Stimulated activated CD4-positive, alpha-beta T cell treated with anti-CD3 and anti-CD28 coated beads, Interleukin-15, amount 100 ng/mL, for 24 hours (primary cell): ENCODE measurements around the gene STOML2.
A peak's percentile ranks its signal among the peaks of the same experiment; 100 is the strongest.

Experiments used
- DNase-seq: peaks from one replicate; pipeline ENCODE4 v3.0.0-alpha.2; 2020

Gene STOML2

DNA sequence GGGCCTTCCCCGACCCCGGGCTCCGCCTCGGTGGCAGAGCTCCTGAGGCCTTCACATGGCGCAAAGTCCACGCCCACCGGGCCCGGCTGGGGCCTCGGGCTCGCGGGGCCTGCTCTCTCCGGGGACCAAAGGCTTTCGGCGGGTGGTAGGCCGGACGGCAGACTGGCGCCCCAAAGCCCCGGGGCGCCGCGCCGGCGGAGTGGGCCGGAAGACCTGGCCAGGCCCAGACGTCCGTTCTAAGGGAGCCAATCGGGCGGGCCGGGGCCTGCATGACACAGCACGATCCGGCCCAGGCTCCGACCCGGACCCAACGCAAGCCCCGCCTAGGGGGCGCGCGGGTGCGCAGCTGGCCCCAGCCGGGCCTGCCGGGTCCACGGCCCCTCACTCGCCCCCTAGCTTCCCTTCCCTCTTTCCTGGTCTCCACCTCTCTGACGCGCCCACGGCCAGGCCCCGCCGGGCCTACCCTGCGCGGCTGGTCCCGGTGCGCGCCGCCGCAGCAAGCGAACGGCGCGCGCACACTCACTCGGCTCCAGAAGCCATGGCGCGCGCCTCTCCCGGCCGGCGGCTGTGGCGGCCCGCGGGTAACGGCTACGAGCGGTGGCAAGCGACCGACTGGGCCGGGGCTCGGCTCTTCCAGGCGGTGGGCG is 31.0 kb downstream of the STOML2 start:
- DNase-seq: peak; percentile 84

DNA sequence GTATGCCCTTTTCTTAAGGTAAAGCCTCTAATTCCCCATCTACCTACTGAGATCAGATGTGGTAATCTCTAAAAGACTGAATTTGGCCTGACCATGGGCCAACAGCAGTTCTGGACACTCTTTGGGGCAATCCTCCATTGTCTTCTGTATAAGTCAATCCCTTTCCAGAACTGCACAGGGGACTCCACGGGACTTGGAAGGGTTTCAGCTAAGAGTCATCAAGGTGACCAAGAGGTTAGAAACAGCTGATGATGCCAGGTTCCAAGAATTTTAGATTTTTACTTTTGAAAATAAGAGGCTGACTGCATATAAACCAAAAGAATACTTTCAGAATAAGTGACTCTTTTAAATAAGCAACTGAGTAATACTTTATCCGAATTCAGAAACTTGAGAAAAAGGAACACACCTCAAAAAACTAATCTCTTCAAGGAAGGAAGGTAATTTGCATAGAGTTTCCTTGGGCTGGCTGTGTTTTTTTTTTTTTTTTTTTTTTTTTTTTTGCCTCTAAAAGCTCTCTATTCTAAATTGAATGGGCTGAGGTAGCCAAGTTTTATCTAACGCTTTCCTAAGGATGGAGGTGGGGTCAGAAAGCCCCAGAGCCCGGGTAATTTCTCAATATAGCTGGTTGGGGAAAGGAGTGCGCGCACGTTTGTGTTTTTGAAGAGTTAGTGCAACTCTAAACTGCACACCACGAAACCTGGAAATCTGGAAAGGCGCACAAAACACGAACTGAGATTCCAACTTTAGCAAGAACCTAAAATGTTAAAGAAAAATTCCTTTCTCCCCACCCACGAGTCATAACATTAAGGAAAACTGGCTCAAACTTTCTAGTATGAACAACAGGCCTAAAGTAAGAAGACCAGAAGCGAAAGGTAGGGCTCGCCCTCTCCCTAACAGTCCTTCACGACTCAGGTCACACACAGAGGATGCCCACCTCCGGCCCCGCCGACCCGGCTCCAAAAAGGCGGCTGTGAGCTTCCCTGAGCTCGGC is 31.8 kb downstream of the STOML2 start:
- DNase-seq: no peak

DNA sequence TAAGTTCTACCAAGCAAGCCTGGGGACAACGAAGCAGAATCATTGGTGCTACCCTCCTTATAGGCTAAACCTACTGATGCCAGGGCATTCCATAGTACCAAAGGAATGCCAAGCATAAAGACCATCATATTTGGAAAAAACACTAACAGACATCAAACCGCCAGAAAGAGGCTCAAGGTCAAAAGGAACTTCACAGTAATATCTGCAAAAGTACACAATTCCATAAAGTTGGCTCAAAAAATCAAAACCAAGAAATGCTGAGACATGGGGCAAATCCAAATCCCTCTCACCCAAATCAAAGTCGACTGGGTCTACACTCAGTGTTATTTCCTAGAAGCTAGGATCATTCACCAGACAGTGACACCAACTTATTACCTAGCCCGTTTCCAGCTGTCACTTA is 33.9 kb downstream of the STOML2 start:
- DNase-seq: no peak

DNA sequence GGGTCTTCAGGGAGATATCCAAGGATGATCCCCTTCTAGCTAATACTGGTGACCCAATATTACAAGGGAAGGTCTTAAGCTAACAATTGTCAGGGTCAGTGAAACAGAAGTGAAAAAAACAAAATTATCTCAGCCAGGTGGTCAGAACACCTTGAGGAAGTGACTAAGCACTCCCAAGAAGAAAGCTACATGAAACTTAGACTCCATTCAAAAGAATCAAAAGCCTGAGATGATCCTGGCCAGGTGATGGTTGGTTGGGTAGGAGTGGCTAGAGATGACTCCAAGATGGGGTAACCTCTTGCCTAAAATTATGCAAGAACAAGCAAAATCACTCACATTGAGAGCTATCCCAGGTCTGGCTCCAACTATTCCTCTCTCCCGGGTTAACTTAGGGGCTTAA is 35.9 kb downstream of the STOML2 start:
- no peak for DNase-seq

DNA sequence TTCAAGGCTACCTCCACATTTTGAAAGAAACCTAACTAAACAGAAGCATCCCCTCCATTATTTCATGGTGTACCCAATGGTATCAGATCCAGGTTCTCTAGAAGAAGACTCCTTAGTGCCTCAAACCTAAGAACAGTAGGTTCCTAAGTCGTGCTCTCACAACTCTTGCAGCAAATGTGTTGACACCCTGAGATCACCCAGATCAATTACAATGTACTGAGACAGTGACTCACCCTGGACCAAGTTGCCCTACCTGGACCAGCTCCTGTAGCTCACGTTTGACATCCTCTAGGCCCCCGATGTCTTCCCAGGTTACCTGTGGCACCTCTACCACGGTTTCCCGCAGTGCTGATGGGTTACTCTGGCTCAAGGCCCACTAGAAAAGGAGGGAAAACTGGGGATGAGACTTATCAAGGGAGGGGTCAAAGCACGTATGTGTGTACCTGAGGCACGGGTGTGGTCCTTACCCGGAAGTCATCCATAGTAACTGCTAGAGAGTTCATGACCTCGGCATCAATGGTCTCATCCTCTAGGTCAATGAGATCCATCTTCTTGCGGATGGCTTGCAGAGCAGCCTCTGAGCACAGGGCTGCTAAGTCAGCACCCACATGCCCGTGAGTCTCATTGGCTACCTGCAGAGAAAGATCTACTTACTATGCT is 42.3 kb downstream of the STOML2 start:
- no peak for DNase-seq

DNA sequence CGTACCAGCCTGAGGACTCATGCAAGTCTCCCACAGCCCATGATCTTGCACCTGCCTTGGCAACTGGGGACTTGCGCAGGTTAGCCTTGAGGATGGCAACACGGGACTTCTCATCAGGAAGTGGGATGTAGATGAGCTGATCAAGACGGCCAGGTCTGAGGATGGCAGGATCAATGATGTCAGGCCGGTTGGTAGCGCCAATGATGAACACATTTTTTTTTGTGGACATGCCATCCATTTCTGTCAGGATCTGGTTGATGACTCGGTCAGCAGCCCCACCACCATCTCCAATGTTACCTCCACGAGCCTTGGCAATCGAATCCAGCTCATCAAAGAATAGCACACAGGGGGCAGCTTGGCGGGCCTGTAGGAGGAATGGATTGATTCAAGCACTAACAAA is 43.5 kb downstream of the STOML2 start:
- no peak for DNase-seq

DNA sequence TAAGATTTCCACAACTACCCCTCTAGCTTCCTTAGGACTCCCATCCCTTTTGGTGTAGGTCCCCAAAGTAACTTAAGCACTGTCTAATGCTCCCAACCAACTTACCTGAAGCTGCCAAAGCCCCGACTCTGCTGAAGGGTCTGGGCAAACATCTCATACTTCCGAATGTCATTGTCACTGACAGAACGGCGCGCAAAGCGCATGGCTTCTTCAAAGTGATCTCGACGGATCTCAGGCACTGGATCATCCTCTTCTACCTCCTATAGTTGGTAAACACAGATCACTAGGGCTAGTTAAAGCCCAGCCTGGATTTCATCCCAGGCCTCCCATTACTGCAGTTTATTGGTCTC is 45.7 kb downstream of the STOML2 start:
- DNase-seq: no peak

DNA sequence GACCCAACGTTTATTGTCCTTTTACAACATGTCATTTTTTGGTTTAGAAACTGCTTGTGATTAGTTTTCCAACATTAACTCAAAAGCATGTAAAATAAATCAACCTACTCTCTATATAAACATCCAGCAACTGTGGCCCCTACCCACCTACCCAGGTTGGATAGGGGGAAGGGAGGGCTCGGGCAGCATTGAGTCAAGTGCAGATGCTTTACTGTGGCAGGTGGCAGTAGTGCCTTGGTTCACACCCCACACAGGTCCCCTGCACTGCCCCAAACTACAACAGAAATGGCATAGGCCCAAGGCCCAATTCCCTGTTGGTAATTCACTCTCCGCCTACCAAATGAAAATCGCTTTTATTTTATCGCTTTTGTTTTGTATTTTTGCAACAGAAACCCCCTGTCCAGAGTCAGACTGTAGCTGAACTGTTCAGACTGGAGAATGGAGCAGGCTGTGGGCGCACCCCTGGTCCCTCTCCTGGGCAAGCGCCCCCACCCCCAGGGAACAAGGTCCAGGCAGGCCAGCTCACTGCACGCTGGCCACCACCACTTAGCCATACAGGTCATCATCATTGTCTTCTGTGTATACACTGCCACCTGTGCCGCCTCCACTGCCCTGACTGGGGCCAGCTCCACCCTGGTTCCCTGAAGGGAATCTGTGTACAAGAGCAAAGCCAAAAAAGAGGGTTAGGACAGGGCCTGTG is 46.2 kb downstream of the STOML2 start:
- DNase-seq: no peak

DNA sequence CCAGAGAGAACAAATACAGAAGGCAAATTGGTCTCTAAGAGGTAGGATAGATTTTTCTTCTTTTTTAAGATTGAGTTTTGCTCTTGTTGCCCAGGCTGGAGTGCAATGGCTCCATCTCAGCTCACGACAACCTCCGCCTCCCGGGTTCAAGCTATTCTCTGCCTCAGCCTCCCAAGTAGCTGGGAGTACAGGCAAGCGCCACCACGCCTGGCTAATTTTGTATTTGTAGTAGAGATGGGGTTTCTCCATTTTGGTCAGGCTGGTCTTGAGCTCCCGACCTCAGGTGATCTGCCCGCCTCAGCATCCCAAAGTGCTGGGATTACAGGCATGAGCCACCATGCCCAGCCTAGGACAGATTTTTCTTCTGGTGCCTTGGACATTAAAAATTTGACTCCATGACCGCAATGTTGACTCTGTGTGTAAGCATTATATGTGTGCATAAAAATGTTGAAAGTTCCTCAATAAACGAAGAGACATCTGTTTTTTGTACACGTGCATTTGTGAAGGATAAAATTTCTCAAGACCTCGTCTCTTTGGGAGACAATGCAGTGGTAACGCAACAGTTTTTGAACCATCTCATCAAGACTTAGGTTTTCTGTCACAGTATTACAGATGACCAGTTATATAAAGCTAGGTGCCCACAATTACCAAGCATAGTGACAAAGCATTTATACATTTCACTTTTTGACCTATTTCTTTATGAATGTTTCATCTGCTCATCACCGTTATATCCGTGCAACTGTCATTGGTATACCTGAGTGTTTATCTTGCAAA is 47.9 kb downstream of the STOML2 start:
- no peak for DNase-seq

DNA sequence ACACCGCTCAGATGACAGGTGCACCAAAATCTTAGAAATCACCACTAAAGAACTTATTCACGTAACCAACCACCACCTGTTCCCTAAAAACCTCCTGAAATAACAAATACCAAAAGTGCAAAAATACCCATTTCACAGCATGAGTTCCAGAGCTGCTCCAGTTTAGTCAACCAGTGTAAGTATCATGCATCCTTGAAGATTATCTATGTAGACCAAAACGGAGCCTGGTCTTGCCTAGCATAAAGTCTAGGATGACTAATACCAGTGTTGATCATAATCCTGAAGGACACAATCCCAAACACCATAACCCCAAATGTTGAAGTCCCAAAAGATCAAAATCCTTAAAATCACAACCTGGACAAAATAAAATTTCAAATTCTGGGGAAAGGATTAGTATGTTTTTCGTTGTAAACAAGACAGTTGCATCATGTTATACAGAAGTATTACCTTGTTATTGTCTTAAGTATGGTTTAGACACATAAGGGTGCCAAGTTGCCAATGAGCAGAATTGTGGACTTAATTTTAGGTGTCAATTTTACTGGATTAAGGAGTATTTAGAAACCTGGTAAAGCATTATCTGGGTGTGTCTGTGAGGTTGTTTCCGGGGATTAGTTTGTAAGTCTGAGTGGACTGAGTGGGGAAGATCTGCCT is 48.6 kb downstream of the STOML2 start:
- DNase-seq: no peak

DNA sequence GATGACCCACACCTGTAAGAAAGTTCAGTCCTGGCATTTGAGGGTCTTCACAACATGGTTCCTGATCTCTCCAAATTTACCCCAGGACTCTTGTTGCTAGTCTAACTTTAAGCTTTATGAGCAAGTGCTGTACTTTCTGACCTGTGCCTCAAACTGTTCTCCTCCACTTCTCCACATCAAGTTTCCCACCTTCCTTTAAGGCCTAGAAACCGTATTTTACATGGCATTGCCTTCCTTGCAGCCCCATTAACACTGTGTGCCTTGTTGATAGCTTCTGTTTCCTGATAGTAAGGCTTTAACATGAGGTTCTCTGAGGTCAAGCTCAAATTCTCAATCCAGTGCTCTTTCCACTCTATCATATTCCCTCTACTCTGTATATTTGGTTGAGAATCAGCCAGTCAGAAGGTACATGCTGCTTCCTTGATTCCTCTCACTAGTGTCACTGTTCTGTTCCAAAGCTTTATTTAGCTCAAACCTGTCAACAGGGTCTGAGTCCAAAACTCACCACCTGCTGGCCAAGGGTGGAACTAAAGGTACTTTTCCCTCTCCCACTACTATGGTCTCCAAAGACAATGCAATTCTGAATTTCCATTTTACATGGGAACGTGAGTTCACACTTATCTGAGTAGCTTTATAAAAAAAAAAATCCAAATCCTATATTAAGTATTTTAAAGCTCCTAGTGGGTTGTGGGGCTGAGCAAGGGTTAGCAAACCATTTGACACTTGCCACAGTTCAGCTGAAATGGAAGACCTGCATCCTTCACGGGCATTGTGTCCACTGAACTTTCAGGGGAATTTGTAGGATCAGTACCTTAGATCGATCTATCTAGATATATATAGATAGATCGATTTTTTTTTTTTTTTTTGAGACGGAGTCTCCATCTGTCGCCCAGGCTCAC is 51.6 kb downstream of the STOML2 start:
- peak; percentile 62 for DNase-seq
